Testis (tissue), 3 donors: ENCODE measurements around the gene TMEM121. TPM values are rescaled to one million over a fixed set of nuclear protein-coding genes. Genes with fewer than 3 reads are reported as not detected.
"Not testable (repeated sequence)": the region's sequence is repeated elsewhere in the genome, so short reads cannot be mapped to it uniquely, and the experiment has no call there.

Experiments
- DNase-seq: peaks from one replicate; pipeline ENCODE4 v3.0.0-alpha.2; 2019
- H3K27ac ChIP-seq, 2 donors: fragments of 200-600 bp; sonication (generic); one replicate each; pipeline ENCODE4 v1.5.1; 2019
- H3K27me3 ChIP-seq: fragments of 200-600 bp; sonication (generic); one replicate; pipeline ENCODE4 v1.5.1; 2019
- H3K36me3 ChIP-seq: fragments of 200-600 bp; sonication (generic); one replicate; pipeline ENCODE4 v1.5.1; 2017; ENCODE audit warnings: low read depth; ENCODE audit errors: missing control alignments
- H3K4me1 ChIP-seq: fragments of 200-600 bp; sonication (generic); one replicate; pipeline ENCODE4 v1.5.1; 2019
- H3K4me3 ChIP-seq, 2 donors: fragments of 200-600 bp; sonication (generic); one replicate each; pipeline ENCODE4 v1.5.1; 2017 to 2019
- H3K9me3 ChIP-seq: fragments of 200-600 bp; sonication (generic); one replicate; pipeline ENCODE4 v1.5.1; 2017
- POLR2A ChIP-seq: fragments of 450-650 bp; IDR thresholded peaks from one replicate; pipeline ENCODE4 v1.6.1; 2017; ENCODE audit warnings: antibody characterized with exemption, mild to moderate bottlenecking, moderate library complexity
- WGBS, 2 donors: methylation state at CpG; one replicate each; pipeline ENCODE4 v1.1.5; 2018; 5-methylcytosine and 5-hydroxymethylcytosine counted together
- intact Hi-C: fragments of 100-400 bp; cut with DNase I; formaldehyde crosslinking; loops from one replicate; pipeline ENCODE4 v1.15.1; 2023; ENCODE audit warnings: low total_unique reads
- polyA plus RNA-seq: library from polyadenylated mRNA; stranded (reverse); fragments of 350-450 nt; fragmentation: Illumina TruSeq; extraction: RNeasy Lipid Tissue Mini Kit (QIAGEN cat#74804); gene quantifications from one replicate; pipeline ENCODE4 v1.2.3, GENCODE V29; 2014; ENCODE audit warnings: low read depth, low replicate concordance; ENCODE audit not compliant: insufficient read depth
- total RNA-seq, 2 donors: library from RNA; depleted of rRNA; stranded (reverse); fragments of >200 nt; gene quantifications; one replicate each; pipeline ENCODE4 v1.2.3, GENCODE V29; 2016
- TF ChIP-seq, protein P1 (sequence below), 3 experiments: fragments of 450-650 bp in 2 of 3; fragments of 200-600 bp in 1 of 3; sonication (generic) in 1 of 3; IDR thresholded peaks; one replicate each; pipeline ENCODE4 v1.5.1; 2016 to 2019; ENCODE audit warnings: antibody characterized with exemption in 3 of 3, mild to moderate bottlenecking in 2 of 3, moderate library complexity in 1 of 3

Gene TMEM121
- total and polyA plus RNA-seq, 3 donors from 2014 or later = 1.4 to 4.8 (median 3.7) TPM

DNA sequence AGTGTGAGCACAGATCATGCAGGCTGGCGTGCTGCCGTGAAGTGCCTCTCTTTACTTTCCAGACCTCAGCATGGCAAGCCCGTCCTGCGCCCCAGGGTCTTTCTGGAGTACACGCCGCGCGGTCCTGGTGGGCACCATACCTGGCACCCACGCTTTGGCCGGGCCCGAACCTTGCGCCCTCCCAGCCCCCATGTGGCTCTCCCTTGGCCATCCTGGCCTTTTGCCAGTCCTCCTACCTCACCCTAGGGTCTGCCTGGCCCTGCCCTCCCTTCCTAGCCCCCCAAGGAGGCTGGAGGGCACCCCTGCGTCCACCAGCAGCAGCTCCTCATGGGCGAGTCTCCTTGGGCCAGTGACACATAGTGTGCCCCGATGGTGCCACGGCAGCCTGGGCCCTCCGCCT lies 48.0 kb downstream of the TMEM121 start:
- no CpG with 5 or more reads among the region's 17 CpGs for WGBS, 2 donors
- H3K27me3 ChIP-seq, H3K27ac ChIP-seq, intact Hi-C loops, H3K36me3 ChIP-seq, H3K4me1 ChIP-seq, DNase-seq, H3K9me3 ChIP-seq, H3K4me3 ChIP-seq: not testable (repeated sequence)

DNA sequence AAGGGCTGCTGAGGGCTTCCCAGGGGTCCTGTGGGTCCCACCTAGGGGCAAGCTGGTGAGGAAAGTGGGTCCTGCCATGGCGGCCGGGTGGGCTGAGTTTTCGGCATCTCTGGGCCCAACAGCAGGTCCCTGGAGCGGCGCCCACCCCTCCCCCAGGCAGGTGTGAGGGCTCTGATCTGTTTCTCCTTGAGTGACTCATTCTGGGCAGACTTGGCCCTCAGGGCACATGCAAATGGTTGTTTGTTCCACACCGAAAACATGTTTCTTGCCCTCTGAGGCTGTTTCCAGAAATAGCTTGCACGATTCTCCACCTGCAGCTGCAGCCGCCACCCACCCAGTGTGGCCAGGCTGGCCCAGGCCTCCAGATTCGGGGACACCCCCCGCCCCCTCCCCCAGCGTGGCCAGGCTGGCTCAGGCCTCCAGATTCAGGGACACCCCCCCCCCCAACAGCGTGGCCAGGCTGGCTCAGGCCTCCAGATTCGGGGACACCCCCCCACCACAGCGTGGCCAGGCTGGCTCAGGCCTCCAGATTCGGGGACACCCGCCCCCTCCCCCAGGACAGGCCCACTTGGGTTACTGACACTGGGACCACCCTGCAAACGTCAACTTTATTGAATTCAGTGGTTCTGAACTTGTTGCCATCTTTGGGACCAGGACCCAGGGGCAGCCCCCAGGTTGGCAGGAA lies 48.8 kb downstream of the TMEM121 start:
- DNase-seq, H3K4me3 ChIP-seq, H3K27me3 ChIP-seq, H3K4me1 ChIP-seq, H3K36me3 ChIP-seq, H3K27ac ChIP-seq, intact Hi-C loops, H3K9me3 ChIP-seq: not testable (repeated sequence)
- WGBS, 2 donors = no CpG with 5 or more reads among the region's 17 CpGs

DNA sequence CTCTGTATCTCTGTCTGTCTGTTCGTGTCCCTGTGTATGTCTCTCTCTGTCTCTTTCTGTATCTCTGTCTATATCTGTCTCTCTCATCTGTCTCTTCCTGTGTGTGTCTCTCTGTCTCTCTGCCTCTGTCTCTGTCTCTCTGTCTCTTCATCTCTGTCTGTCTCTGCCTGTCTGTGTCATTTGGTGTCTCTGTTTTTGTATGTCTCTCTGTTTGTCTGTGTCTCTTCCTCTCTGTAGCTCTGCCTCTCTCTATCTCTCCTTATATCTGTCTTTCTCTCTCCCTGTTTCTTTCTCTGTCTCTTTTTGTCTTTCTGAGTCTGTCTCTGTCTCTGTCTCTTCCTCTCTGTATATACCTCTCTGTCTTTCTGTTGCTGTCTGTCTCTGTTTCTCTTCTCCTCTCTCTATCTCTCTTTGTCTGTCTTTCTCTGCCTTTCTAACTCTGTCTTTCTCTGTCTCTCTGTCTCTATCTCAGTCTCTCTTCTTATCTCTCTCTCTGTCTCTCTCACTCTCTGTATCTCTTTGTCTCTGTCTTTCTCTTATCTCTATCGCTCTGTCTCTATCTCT lies 50.2 kb downstream of the TMEM121 start:
- 92 to 94% methylated on average over 2 of the region's 2 CpGs for WGBS, 2 donors
- no peak overlapping the region for H3K4me3 ChIP-seq
- no peak for DNase-seq
- TF ChIP-seq, protein P1, sequence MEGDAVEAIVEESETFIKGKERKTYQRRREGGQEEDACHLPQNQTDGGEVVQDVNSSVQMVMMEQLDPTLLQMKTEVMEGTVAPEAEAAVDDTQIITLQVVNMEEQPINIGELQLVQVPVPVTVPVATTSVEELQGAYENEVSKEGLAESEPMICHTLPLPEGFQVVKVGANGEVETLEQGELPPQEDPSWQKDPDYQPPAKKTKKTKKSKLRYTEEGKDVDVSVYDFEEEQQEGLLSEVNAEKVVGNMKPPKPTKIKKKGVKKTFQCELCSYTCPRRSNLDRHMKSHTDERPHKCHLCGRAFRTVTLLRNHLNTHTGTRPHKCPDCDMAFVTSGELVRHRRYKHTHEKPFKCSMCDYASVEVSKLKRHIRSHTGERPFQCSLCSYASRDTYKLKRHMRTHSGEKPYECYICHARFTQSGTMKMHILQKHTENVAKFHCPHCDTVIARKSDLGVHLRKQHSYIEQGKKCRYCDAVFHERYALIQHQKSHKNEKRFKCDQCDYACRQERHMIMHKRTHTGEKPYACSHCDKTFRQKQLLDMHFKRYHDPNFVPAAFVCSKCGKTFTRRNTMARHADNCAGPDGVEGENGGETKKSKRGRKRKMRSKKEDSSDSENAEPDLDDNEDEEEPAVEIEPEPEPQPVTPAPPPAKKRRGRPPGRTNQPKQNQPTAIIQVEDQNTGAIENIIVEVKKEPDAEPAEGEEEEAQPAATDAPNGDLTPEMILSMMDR (IDR thresholded peaks at IDR 0.05) = no peak
- TF ChIP-seq POLR2A = no peak
- H3K9me3 ChIP-seq = no peaks in the 10 kb centered on the region
- intact Hi-C loops = no loop called here
- no peaks in the 10 kb centered on the region for H3K4me1 ChIP-seq
- H3K27ac ChIP-seq = no peak overlapping the region
- no peaks in the 10 kb centered on the region for H3K27me3 ChIP-seq
- no peaks in the 10 kb centered on the region for H3K36me3 ChIP-seq

DNA sequence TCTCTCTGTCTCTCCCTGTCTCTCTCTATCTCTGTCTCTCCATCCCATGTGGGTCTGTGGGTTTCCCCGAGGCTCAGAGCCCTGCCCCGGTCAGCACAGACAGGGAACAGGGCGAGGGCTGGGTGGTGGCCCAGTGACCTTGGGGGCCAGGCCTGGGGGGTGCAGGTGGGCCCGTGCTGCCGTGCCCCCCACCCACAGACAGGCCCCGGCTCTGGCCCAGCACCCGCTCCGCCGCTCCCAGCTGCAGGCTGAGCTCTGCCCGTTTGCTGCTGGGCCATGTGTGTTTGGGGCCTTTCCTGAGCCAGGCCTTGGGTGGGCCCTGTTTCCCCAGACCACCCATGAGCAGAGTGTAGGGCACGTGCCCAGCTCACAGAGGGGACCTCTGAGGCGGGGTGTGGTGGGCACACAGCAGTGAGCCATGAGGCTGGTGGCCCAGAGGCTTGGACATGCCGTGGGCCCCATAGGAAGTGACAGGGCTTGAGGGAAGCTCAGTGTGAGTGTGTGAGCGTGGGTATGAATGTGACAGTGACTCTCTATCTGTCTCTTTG lies 51.0 kb downstream of the TMEM121 start:
- H3K27ac ChIP-seq = no peak overlapping the region

DNA sequence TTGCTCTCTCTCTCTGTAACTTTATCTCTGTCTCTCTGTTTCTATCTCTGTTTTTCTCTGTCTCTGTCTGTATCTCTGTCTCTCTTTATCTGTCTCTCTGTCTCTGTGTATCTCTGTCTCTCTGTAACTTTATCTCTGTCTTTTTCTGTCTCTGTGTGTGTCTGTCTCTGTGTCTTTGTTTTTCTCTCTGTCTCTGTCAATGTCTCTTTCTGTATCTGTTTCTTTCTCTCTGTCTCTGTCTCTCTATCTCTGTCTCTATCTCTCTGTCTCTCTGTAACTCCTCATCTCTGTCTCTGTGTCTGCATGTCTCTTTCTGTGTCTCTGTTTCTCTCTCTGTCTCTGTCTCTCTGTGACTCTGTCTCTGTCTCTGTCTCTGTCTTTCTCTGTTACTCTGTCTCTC lies 51.7 kb downstream of the TMEM121 start:
- Histone ChIP-seq H3K27me3 (no peaks in the 10 kb centered on the region), H3K4me1 (no peaks in the 10 kb centered on the region), H3K4me3 (no peak overlapping the region), H3K27ac (no peak overlapping the region), H3K9me3 (no peaks in the 10 kb centered on the region), H3K36me3 (no peaks in the 10 kb centered on the region)
- DNase-seq = no peak
- TF ChIP-seq POLR2A = no peak
- TF ChIP-seq, protein P1 (IDR thresholded peaks at IDR 0.05) = no peak
- intact Hi-C loops = no loop called here

More for the DNA sequence above, 51.0 kb downstream of the TMEM121 start:
- intact Hi-C loops = no loop called here
- H3K4me3 ChIP-seq = no peak overlapping the region
- H3K36me3 ChIP-seq = no peaks in the 10 kb centered on the region
- WGBS, 2 donors = 89 to 92% methylated on average over 11 to 14 of the region's 14 CpGs
- H3K27me3 ChIP-seq = no peaks in the 10 kb centered on the region
- DNase-seq = no peak
- H3K4me1 ChIP-seq = no peaks in the 10 kb centered on the region
- TF ChIP-seq POLR2A = no peak
- TF ChIP-seq, protein P1 (IDR thresholded peaks at IDR 0.05) = no peak
- no peaks in the 10 kb centered on the region for H3K9me3 ChIP-seq

DNA sequence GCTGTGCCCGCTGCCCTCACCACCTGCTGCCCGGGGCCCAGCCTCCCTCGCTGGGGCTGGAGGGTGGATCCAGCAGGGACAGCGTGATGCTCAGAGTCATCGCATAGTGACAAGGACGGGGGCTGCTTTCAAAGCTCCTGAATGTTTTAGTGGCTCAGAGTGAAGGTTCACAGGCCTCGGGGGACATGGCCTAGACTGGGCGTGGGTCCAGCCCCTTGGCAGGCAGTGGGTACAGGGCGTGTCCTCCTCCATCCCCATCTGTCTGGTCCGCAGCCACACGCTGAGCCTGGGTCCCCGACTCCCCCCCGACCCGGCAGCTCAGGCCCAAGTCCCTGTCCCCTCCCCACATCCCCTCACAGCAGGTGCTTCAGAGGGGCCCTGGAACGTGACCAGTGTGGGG lies 52.8 kb downstream of the TMEM121 start:
- no CpG with 5 or more reads among the region's 15 CpGs for WGBS, 2 donors
- H3K9me3 ChIP-seq, H3K4me1 ChIP-seq, intact Hi-C loops, H3K36me3 ChIP-seq, H3K27me3 ChIP-seq, H3K4me3 ChIP-seq, H3K27ac ChIP-seq, DNase-seq: not testable (repeated sequence)

Other genes starting within 250 kb of the TMEM121 start
- gene BRF1, start 225.6 kb upstream of the TMEM121 start, total RNA-seq = 100 to 1,000 TPM in 1 of 2 donors, 10 to 100 TPM in 1; 95.3 to 112 TPM
- gene BRF1, start 225.6 kb upstream of the TMEM121 start, polyA plus RNA-seq = 30.3 TPM
- gene PACS2, start 211.8 kb upstream of the TMEM121 start, total RNA-seq = 100 to 1,000 TPM; 167 to 174 TPM
- 99.2 TPM for gene PACS2, start 211.8 kb upstream of the TMEM121 start, polyA plus RNA-seq
- 1 to 10 TPM; 5.2 to 6.6 TPM for gene TEX22, start 128.0 kb upstream of the TMEM121 start, total RNA-seq
- gene TEX22, start 128.0 kb upstream of the TMEM121 start, polyA plus RNA-seq = 21.5 TPM
- gene MTA1, start 106.8 kb upstream of the TMEM121 start, total RNA-seq = 100 to 1,000 TPM; 118 to 120 TPM
- gene MTA1, start 106.8 kb upstream of the TMEM121 start, polyA plus RNA-seq = 135 TPM
- gene CRIP2, start 51.8 kb upstream of the TMEM121 start, total RNA-seq = 100 to 1,000 TPM; 114 to 159 TPM
- 121 TPM for gene CRIP2, start 51.8 kb upstream of the TMEM121 start, polyA plus RNA-seq
- gene CRIP1, start 39.7 kb upstream of the TMEM121 start, total RNA-seq = 1 to 10 TPM; 3.0 to 4.4 TPM
- 154 TPM for gene CRIP1, start 39.7 kb upstream of the TMEM121 start, polyA plus RNA-seq
- 10 to 100 TPM; 16.4 to 16.7 TPM for gene TEDC1, start 35.3 kb upstream of the TMEM121 start, total RNA-seq
- 8.8 TPM for gene TEDC1, start 35.3 kb upstream of the TMEM121 start, polyA plus RNA-seq